ENCODE results near the gene SHC1.
A peak's percentile ranks its signal among the peaks of the same experiment; 100 is the strongest.

SHC1 gene

DNA sequence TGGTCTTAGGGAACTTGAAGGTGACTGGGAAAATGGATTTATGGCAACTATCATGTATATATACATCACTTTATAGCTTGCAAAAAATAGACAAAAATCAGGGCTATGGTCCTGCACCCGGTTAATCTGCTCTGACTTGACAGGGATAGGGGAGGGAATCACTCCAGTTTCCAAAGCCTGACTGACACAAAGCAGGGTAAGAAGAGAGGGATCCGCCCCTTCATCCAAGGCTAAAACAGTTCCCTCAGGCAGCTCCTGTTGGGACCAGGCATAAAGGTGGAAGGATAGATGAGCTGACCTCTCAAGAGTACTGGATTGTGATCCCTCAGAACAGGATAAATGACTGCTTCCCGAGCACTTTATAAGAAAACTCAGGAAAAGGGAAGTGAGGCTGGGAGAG, 16.0 kb downstream of the SHC1 start:
- DNase-seq: no peak

DNA sequence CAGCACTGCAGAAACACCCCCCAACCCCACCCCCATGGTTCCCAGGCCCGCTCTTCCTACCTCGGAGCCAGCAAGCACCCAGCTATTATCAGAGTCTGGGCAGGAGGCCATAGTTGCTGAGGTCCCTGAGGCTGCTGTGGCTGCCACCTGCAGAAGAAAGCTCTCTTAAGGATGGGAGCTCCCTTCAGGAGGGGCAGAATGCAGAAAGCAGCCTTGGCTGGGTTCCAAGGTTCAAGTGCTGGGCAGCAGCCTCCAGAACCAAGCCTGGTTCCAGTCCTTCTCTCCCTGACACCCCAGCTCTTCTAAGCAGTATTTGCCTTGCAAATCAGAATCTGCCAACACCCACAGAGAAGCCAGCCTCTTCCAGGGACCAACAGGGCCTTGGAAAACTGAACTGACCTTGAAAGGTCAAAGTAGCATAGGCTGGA, 16.9 kb downstream of the SHC1 start:
- peak; percentile 97 to 99 for DNase-seq

DNA sequence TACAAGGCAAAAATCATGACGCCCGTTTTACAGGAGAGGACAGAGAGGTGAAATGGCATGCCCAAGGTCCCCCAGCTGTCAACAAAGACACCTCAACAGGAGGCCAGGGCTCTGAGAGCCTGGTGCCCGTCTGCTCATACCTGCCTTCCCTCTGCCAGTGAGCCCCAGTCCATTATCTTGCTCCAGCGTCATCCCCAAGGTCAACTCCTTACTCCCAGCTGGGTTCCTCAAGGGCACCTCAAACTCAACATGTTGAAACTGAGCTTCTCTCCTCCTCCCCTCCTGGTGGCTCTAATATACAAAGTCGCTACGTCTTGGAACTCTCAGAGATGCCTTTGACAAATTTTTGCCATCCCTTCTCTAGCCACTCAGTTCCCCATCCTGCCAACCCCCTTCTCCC, 17.9 kb downstream of the SHC1 start:
- DNase-seq: no peak

DNA sequence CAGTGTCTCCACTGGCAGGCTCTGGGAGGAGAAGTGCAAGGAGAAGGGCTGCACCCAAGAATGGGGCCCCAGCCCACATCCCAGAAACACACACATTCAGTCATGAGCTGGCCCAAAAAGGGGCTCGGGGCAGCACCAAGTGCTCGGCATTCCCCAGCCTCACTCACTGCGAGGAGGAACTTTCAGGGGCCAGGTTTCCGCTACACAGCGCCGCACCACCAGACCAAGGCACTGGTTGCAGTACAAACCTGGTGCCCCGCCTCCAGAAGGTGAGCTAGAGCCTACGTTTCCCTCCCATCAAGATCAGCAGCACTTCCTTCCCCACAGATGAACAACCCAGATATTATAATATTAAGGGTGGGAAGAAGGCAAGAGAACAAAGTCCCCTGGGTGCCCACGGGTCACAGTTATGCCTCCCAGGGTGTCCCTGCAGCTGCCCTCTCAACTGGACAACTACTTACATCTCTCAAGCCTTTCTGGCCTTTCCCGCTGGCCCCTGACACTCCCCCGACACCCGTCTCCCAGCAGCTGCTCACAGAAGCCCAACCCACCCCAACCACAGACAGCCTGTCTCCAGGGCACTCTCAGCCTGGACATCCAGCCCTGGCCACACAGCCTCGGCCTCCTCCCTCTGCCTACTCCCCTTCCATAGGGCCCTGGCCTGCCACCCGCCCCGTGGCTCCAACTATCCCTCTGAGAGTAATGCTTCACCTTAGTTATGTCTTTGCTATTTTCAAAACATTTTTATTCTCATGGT, 18.5 kb downstream of the SHC1 start:
- DNase-seq: peak; percentile 43 to 88

DNA sequence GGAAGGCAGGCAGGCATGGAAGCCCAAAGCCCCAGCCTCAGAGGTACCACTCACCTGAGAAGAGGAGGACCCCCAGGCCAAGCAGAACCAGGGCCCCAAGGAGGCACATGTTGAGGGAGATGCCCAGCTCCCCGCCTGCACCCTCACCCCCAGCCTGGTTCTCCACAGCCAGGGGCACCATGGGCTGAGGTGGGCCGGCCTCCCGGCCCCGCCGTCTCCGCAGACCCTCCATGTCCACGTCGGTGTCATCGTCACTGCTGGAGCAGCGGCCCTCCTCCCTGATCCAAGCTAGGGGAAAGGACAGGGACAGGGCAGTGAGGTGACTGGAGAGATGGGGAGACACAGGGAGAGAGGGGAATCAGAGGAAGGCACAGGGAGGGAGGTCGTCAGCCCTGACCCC, 22.5 kb downstream of the SHC1 start:
- DNase-seq: no peak

DNA sequence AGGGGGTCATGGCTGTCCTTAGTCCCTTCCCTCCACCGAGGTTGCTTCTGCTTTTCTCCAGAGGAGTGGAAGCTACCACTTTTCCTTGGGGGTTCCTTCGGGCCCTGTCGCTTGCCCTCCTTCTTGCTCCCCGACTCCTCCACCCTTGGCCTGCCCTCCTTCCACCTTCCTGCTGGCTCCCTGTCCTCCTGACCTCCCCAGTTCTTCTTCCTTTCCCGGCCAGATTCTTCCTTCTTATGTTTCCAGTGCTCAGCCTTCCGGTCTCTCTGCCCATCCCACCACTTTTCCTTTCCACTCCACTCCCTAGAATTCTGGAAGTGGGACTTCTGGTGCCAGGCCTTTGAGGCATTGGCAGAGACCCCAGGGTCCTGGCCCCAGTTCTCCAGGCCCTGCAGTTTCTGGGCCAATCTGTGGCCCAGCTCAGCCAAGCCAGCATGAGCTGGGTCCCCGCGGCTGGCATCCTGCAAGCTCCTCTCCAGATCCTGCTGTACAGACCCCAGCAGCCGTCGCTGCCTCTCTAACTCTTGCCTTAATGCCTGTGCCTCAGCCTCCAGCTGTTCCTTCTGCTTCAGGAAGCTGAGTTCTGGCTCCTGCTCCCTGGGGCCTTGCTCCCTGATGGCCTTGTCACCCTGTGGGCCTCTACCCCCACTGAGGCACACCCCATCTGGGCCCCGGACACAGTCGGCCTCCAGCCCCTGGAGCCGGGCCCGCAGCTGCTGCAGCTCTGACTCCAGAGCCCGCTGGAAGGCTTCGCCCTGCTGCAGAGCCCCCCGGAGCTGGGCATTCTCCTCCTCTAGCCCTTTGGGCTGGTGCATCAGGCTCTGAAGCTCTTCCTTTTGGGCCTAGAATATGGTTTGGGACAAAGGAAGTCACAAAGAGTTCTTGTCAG, 24.3 kb downstream of the SHC1 start:
- peak in 1 of 2 experiments; percentile 33 for DNase-seq

DNA sequence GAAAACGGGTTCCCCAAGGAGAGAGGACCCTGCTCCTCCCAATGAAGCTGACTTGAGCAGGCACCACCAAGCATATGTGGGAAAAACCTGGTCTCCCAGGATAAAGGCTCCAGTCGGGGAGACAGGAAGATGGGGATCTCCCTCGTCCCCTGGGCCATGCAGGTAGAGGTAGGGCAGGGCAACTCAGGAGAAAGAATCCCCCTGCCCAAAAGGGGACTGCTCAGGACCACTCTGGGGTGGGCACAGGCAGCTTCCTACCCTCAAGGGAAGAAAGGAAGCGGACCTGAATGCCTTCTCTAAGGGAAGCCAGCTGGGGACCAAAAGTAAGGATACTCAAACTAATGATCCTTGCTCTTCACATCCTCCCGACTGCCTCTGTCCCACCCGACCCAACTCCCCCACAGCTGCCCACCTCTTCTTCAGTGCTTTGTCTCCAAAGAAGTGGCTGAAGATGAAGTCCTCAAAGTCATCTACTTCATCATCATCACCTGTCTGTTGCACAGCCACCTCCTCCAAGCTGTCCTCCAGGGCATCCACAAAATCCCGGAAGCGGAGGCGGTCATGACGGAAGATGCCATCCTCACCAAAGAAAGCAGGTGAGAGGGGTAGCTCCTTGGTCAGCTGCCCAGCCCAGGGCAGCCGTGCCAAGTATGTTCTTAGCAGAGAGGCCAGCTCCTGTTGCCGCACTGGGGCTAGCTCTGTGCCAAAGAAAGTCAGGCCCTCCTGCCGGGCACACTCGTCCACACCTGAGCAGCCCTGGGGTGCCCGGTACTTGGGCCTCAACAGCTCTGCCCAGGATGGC, 25.2 kb downstream of the SHC1 start:
- DNase-seq: peak in 1 of 2 experiments; percentile 60

DNA sequence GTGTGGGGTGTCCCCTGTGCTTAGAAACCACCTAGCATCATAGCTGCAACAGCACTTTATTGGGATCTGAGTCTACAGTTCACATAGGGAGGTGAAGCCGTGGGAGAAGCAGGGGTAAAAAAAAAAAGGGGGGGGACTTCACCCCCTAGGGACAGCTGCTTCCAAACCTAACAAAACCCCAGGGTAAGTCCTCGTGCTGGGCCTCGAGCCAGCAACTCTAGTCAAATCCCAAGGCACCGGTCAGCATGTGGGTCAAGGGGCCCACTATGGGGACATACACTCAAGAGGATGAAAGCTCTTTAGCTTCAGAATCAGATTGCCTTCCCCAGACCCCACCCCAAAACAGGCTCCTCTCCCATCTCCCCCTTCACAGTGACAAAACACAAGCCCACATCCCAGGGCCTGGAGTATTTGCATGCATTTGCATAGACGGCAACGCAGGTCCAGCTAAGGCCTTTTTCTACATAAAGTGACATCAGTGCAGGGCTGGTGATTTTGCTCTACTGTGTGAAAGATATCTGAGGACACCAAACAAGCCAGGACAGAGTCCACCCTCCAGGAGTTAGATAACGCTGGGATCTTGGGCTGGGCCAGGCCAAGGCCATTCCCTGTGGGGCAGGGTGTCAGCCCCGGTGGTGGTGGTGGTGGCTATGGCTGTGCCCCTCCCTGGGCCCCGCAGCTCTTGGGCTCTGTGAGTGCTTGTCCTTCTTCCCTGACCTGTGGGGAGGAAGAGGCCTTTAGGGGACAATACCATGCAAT, 26.0 kb downstream of the SHC1 start:
- peak; percentile 100 for DNase-seq

DNA sequence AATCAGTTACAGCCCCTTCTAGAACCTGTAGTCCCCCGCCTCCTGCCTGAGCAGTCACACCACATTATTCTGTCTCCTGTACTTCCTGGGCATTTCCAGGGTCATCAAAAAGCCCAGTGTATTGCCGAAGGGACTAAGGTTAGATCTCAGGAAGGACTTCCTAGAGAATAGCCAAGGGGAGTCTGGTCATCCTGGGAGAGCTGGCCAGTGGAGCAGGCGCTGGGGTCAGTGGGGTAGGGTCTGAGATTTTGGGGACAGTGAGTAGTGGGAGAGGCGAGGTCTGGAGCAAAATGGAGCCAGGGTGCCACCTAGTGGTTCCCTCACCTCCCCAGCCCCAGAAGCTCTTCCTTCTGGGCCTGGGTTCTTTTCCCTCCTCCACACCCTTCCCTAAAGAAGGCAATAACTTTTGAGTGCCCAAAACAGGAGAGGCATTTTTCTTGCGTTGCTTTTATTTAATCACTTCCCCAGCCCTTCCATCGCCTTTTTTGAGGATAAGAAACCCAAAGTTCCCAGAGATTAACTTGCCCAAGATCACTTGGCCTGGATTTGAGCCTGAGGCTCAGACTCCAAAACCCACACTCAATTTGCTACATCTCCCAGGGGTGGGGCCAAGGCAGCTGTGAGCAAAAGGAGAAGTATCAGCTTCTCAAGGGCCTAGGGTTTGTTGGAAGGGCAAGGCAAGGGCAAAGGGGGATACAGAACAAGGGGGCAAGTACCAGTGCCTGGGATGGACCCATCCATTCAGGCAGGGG, 26.7 kb downstream of the SHC1 start:
- peak; percentile 64 to 93 for DNase-seq

DNA sequence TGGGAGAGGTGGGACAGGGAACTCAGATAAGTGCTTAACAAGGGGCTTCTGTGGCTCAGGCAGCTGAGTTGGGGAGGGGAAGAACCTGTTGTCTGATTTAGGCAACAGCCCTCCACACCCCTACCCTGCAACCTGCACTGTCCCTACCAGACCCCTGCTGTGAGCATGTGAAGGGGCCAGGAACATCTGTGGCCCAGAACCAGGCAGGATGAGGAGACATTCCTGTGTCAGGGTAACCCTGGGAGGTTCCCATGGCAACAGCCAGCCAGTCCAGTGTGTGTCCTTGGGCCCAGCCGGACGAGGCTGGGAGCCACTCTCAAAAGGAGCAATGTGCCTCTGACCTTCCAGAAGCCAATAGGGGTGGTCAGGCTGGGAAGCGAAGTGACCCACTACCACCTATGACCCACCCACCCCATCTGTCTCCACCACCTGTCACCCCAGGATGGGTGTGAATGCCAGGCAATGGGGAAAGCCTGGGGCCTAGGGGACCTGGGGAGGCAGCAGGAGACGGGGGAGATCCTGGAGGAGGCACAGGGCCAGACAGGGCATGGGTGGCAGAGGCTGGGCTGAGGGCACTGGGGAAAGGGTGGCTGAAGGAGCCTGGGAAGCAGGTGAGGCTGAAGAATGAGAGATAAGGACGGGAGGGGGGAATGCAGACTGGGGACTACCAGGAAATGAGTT, 29.1 kb downstream of the SHC1 start:
- DNase-seq: peak in 1 of 2 experiments; percentile 67

DNA sequence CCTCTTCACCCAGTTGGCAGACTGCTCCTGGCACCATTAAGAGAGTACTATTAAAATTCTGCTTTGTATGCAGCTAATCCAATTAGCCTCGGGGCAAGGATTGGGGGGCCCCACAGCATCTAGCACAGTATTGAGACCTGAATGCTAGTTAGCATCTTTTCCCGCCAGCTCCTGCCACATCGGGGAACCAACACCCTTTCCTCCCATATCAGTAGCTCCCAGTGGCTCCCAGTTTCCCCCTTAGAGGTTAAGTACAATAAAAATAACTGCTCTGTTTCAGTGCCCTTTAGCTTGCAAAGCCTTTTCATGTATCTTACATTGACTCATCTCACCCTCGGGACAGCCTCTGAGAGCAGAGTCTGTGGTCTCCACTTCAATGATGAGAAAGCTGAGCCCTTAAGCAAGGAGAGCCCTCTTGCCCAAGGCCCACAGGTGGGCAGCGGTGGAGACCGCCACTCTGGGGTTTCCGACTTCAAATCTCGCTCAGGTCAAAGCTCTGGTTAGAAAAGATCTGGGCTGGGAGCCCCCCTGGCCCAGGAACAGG, 29.8 kb downstream of the SHC1 start:
- DNase-seq: peak in 1 of 2 experiments; percentile 54

DNA sequence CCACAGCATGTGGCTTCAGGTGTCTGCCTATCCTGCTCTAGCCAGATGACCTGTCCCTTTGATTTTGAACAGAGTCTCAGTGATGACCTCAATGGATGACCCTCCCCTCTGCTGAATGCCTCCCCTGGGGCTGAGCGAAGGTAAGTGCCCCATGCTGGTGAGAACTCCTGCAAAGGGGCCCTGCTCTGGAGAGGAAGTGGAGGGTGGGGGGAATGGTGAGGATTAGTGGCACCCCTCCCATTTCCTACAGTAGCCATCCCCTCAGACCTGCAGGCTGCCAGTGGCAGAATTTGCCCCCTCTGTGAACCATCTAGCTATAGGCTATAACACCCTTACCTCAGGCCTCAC, 30.4 kb downstream of the SHC1 start:
- DNase-seq: no peak

DNA sequence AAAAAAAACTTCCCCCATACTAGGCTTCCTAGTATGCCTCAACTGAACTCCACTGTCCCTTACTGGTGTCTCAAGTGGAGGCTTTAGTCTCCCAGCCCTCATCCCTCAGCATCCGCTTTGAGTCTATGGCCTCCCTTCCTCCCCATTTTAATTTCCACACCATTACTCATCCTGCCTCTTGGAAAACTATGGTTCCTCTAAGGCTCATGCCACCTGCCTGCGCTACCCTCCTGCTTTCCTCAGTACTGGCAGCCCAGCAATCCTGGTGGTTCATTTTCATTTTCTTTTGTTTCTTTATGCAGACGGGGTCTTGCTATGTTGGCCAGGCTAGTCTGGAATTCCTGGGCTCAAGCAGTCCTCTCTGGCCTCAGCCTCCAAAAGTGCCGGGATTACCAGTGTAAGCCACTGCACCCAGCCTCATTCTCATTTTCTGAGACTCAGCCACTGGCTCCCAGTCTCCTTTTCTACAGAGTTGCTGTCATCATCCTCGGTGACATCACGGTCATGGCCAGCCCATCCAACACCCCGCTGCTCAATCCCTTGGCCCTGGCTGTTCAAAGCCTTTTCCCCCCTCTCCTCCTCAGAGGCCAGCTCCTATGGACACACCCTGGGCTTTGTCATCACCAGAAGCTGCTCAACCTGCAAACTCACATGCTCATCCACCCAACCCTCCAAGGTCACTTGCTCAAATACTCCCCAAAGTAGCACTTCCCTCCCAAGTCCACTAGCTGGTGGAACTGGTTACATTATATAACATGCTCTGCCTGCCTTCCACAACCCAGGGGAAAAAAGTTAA, 31.7 kb downstream of the SHC1 start:
- no peak for DNase-seq

DNA sequence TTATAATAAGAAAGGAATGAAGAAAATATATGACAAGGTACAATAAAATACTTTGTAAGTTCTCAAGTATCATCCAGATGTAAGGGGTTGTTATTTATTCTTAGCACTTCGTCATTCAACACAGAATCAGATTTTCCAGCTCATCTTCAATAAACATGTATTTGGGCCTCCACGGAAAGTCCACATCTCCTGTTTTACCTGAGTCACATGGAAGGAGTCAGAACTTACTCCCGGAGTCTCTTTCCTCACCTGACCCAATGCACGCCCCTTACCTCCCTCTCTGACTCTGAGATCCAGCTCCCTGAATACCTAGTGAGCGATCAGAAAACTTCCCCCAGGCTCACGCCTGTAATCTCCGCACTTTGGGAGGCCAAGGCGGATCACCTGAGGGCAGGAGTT, 32.6 kb downstream of the SHC1 start:
- DNase-seq: no peak

DNA sequence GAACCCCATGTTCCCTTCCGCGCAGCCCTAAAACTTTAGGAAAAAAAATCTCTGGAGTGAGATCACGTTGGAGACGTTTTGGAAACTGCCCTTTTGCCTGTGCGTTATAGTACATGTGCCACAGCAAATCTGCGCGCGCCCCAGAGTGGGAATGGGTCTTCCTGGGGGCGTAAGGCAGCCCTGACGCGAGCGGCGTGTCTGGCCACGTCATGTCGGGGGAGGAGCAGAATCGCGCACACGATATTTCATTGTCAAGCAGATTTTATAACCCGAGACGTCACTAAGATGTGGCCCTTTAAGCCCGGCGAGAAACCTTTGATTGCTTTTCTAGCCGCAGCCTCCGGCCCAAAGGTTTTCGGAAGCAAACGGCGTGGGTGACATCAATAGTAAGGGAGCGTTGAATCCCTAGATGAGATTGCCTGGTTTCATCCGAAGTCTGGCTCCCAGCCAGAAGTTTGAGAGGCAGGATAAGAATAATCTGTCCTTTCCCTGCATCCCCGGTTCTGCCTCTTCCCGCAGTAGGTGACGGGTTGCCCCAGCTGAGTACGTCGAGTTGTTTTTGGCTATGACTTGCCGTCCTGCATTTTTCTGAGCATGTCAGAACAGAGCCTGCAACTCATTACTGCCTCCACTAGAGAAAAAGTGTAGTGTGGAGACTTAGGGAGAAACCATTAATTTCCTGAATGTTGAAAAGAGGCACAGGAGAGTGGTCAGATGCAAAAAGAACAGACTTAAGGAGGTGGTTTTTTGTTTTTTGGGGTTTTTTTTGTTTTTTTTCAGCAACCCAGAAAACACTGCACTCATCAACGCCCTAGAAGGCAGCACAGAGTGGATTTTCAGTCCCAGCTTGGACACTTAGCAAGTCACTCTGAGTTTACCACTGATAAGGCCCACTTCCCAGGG, 33.2 kb downstream of the SHC1 start:
- peak; percentile 97 to 99 for DNase-seq

DNA sequence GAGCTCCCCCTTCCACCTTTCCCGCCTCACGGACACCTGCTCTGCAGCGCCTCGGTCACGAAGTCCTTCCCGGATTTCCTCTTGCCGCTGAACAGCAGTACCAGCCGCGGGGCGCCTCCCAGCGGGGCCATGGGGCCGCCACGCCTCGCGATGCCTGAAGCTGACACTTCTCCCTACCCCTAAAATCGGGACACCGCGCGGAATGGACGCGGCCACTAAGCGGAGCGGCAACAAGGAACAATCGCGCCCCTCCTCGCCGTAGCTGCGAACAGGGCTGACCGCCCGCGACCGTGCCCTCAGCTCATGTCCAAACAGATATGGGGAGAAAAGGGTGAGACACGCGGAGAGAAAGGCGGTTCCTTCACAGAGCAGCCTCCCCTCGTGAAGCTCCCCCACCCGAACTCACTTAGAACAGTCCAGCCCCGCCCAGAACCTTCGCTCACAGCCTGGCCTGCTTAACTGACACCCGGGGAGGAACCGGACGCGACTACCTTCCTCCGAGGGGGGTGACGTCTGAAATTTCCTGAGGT, 33.9 kb downstream of the SHC1 start, which contains the start of gene PMVK:
PMVK (minus strand) TSS at position 165 of the 530 bp plus-strand sequence; CDS start at position 131, 34 bp downstream.
- peak; percentile 98 to 100 for DNase-seq

DNA sequence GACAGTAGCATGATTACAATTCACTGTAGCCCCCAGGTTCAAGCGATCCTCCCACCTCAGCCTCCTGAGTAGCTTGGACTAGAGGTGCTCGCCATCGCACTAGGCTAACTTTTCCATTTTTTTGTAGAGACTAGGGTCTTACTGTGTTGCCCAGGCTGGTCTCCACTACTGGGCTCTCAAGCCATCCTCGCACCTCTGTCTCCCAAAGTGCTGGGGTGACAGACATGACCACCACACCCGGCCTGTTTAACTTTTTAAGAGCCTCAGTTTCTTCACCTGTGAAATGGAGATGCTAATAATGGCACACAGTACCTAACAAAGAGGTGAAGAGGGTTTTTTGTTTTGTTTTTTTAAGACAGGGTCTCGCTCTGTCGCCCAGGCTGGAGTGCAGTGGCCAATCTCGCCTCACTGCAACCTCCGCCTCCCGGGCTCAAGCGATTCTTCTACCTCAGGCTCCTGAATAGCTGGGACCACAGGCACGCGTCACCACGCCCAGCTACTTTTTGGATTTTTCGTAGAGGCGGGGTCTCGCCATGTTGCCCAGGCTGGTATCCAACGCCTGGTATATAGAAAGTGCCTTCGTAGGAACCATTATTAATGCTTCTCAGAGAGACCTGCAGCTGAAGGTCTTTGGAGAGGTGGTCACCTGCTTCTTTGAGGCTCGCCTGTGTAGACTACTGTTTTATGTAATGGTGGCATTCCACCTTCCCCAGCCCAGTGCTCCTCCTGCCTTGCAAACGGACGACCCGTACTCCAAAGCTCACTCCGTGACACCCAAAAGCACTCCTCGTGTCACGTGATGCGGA, 34.6 kb downstream of the SHC1 start:
- DNase-seq: no peak

All from NCI-H526 (cell line).